Rectal smooth muscle tissue (tissue), 1 donor: ENCODE measurements around the gene PGAP2.
A peak's percentile ranks its signal among the peaks of the same experiment; 100 is the strongest.

Experiments
- H3K27ac ChIP-seq: one replicate; pipeline ENCODE4 v1.7.0; 2013; ENCODE audit warnings: low read depth, low read length, inconsistent platforms
- H3K27me3 ChIP-seq: one replicate; pipeline ENCODE4 v1.7.0; 2013; ENCODE audit warnings: low read length; ENCODE audit not compliant: control insufficient read depth, insufficient read depth
- H3K36me3 ChIP-seq: one replicate; pipeline ENCODE4 v1.7.0; 2013; ENCODE audit warnings: low read length; ENCODE audit not compliant: control insufficient read depth, insufficient read depth
- H3K4me1 ChIP-seq: one replicate; pipeline ENCODE4 v1.7.0; 2013; ENCODE audit warnings: low read length; ENCODE audit not compliant: control insufficient read depth, insufficient read depth
- H3K4me3 ChIP-seq: one replicate; pipeline ENCODE4 v1.7.0; 2013; ENCODE audit warnings: low read length
- H3K9ac ChIP-seq: one replicate; pipeline ENCODE4 v1.7.0; 2013; ENCODE audit warnings: low read length

PGAP2 gene

DNA sequence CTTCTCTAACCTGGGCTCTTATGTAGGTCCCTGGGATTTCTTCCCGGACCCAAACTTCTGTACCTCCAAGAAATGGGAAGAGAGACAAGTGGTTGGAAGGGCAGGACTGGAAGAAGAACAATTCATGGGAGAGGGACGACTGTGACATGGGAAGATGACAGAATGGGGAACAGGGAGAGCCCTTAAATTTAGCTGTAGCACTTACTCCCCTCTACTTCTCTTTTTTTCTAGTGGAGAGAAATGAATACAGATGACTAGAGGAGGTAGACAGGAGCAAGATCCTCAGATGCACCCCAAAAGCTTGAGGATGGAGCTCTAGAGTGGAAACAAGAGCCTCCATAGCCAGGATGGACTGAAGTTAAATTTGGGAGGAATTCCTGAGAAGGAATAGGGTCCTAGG is 30.1 kb downstream of the PGAP2 start:
- H3K27ac ChIP-seq = no peak overlapping the region
- H3K9ac ChIP-seq = no peak overlapping the region
- peaks cover 7% of the 10 kb centered on the region for H3K4me1 ChIP-seq

DNA sequence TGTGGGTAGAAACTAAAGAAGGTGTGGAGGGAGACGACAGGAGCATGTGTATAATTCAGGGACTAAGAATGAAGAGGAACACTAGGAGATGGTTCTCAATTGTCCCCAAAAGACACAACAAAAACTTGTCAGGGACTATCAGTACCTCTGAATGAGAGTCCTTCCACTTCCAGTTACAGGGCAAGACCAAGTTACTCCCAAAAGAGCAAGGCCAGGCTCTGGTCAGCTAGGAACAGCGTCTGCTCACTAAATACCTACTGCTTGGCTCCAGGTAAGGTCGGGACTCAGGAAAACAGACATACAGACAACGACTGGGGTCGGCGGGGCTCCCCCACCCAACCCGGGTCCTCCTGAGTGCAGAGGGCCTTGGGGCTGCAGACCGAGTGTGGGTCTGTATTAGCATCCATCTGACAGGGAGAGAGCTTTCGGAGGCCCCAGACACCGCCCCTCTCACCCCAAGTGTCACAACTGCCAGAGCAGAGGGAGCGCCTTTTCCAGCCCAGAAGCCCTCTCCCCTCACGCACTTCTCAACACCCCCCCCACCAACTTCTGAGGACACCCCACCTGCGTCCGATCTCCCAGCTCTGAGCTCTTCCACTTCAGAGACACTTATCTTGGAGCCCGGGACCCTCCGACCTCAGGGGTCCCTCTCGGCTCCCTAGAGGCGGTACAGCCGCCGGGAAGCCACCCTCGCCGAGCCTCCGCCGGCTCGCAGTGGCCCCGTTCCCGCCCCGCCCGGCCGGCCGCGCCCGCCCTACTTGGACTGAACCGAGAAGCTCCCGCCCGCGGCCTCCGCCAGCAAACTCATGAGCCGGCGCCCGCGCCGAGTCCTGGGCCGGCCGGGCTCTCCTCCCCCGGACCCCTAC is 31.9 kb downstream of the PGAP2 start:
- no peaks in the 10 kb centered on the region for H3K36me3 ChIP-seq
- H3K9ac ChIP-seq = peak overlapping the region; percentile 64
- H3K27me3 ChIP-seq = no peaks in the 10 kb centered on the region
- peaks cover 7% of the 10 kb centered on the region for H3K4me1 ChIP-seq
- H3K4me3 ChIP-seq = peak overlapping the region; percentile 85
- peak overlapping the region; percentile 98 for H3K27ac ChIP-seq

More for the DNA sequence above, 30.1 kb downstream of the PGAP2 start:
- peaks cover 5% of the 10 kb centered on the region for H3K36me3 ChIP-seq
- peak overlapping the region; percentile 39 for H3K4me3 ChIP-seq
- no peaks in the 10 kb centered on the region for H3K27me3 ChIP-seq

DNA sequence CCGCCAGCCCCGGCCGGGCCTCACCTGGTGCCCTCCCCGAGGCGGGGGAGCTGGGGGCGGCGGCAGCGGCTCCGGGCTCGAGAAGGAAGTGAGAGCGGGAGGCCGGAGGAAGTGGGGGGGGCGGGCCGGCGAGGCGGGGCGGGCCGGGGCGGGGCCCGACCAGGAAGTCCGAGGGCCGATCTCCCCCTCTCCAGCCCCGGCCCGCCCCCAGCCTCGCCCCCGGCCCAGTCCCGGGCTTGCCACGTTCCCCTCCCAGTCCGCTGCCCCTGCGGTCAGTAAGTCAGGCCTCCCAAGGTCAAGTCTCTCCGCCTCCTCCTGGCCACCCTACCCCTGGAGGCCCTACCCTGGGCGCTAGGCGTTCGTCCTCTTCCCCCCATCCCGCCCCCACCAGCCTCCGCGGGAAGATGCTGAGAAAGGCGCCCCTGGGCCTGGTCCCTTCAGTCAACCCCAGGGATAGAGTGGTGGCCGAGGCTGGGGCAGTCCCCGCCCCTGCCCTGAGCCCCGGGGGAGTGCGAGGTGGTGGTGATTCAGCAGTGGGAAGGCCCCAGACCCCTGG is 32.6 kb downstream of the PGAP2 start, which contains the start of gene RHOG:
Gene RHOG, minus strand, starts transcription at position 90 of the 556 bp plus-strand sequence. CDS start 12,821 bp downstream, outside the sequence.
- Histone ChIP-seq H3K27ac (peak within 1 kb of the TSS; percentile 98), H3K4me3 (peak within 1 kb of the TSS; percentile 85), H3K36me3 (no peaks in the 10 kb centered on the region), H3K4me1 (peaks cover 7% of the 10 kb centered on the region), H3K27me3 (no peaks in the 10 kb centered on the region), H3K9ac (peak within 1 kb of the TSS; percentile 85)

- peaks cover 7% of the 10 kb centered on the region for H3K4me1 ChIP-seq
- H3K27ac ChIP-seq = peak overlapping the region; percentile 98
- no peaks in the 10 kb centered on the region for H3K36me3 ChIP-seq
- H3K4me3 ChIP-seq = peak overlapping the region; percentile 74
- no peaks in the 10 kb centered on the region for H3K27me3 ChIP-seq
- H3K9ac ChIP-seq = peak overlapping the region; percentile 85
Measured at GRCh38 chr11:3841426-3842350, 33.3 kb downstream of the PGAP2 start.

DNA sequence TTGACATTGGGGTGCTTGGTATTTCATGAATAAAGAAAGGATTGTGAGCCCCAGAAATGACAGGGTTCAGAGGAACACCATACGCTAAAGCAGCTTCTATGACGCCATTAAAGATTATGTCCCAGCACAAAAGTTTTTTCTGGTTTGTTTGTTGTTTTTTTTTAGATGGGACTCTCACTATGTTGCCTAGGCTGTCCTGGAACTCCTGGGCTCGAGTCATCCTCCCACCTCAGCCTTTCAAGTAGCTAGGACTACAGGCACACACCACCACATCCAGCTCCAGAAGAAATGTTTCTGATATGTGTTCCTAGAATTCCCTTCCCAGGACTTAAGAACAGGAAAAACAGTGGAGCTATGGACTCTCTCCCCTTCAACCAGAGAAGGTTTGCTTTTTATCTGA is 35.0 kb downstream of the PGAP2 start:
- peaks cover 7% of the 10 kb centered on the region for H3K4me1 ChIP-seq
- H3K9ac ChIP-seq = no peak overlapping the region
- H3K27ac ChIP-seq = no peak overlapping the region
- no peaks in the 10 kb centered on the region for H3K27me3 ChIP-seq
- H3K36me3 ChIP-seq = no peaks in the 10 kb centered on the region
- no peak overlapping the region for H3K4me3 ChIP-seq

GRCh38 chr11:3845246-3845645 is 36.9 kb downstream of the PGAP2 start:
- H3K4me1 ChIP-seq = no peaks in the 10 kb centered on the region
- no peaks in the 10 kb centered on the region for H3K27me3 ChIP-seq
- no peak overlapping the region for H3K4me3 ChIP-seq
- H3K27ac ChIP-seq = no peak overlapping the region
- no peaks in the 10 kb centered on the region for H3K36me3 ChIP-seq
- no peak overlapping the region for H3K9ac ChIP-seq

DNA sequence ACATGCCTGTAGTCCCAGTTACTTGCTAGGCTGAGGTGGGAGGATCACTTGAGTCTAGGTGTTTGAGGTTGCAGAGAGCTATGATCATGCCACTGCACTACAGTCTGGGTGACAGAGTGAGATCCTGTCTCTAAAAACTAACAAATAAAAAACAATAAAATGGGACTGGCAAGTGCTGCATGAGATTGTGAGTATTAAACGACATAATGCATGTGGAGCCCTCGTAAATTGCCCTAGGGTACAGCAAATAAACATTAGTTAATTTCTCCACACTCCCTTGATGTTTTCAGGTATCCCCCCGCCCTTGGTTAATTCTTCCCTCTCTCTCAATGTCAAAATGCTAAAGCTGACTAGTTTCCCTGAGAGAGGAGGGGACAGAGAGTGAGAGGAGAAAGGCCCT is 37.3 kb downstream of the PGAP2 start:
- Histone ChIP-seq H3K4me1 (no peaks in the 10 kb centered on the region), H3K36me3 (no peaks in the 10 kb centered on the region), H3K27me3 (no peaks in the 10 kb centered on the region), H3K4me3 (no peak overlapping the region), H3K27ac (no peak overlapping the region), H3K9ac (no peak overlapping the region)

- no peaks in the 10 kb centered on the region for H3K27me3 ChIP-seq
- H3K9ac ChIP-seq = no peak overlapping the region
- H3K4me3 ChIP-seq = no peak overlapping the region
- no peak overlapping the region for H3K27ac ChIP-seq
- H3K36me3 ChIP-seq = no peaks in the 10 kb centered on the region
- no peaks in the 10 kb centered on the region for H3K4me1 ChIP-seq
Measured at GRCh38 chr11:3849297-3849874, 41.0 kb downstream of the PGAP2 start.

- Histone ChIP-seq H3K4me1 (peaks cover 14% of the 10 kb centered on the region), H3K27me3 (no peaks in the 10 kb centered on the region), H3K36me3 (no peaks in the 10 kb centered on the region), H3K4me3 (no peak overlapping the region), H3K27ac (no peak overlapping the region), H3K9ac (no peak overlapping the region)
Measured at GRCh38 chr11:3853545-3853842, 45.1 kb downstream of the PGAP2 start.

DNA sequence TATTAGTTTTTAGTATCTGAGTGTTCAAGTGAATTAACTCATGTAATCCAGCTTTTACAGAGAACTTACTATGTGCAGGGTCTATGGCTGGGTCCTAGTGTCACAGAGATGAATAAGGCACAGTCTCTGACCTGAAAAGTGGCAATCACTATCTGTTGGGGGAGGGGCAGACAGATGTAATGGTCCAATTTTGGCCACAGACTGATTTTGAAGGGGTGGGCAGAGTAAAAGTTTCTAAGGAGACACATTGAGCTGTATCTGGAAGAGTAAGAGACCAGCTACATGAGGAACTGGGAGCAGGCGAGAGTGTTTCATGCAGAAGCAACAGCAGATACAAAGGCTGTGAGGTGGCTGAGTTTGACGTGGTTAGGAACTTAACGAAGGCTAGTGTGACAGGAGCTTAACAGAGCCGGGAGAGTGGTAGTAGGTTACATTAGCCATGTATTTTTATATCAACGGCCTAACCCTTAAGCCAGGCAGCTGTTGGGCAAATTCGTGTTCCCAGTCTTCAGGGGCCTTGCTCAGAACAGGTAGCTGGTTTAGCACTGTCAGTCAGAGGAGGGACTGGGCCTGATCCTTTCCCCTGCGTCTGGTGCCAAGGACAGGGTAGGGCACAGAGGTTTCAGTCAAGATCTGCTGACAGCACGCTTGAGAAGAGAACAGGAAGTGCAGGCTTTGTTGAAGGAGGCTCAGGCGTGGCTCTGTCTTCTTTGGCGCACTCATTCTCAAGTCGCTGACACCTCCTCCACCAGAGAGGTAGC is 45.7 kb downstream of the PGAP2 start:
- no peaks in the 10 kb centered on the region for H3K27me3 ChIP-seq
- no peaks in the 10 kb centered on the region for H3K36me3 ChIP-seq
- H3K27ac ChIP-seq = peak overlapping the region; percentile 18
- H3K9ac ChIP-seq = peak overlapping the region; percentile 19
- H3K4me1 ChIP-seq = peaks cover 19% of the 10 kb centered on the region
- peak overlapping the region; percentile 91 for H3K4me3 ChIP-seq

- Histone ChIP-seq H3K4me3 (peak overlapping the region; percentile 91), H3K4me1 (peaks cover 24% of the 10 kb centered on the region), H3K27ac (peak overlapping the region; percentile 8), H3K36me3 (no peaks in the 10 kb centered on the region), H3K27me3 (no peaks in the 10 kb centered on the region), H3K9ac (peak overlapping the region; percentile 19)
Measured at GRCh38 chr11:3854660-3854976, 46.3 kb downstream of the PGAP2 start.
